ENCODE measurements around the gene TMEM19. TPM values are rescaled to one million over a fixed set of nuclear protein-coding genes. Genes with fewer than 3 reads are reported as not detected.

The TMEM19 gene
- total RNA-seq, 1 donor from 2014 or later, result 39.7 TPM

DNA sequence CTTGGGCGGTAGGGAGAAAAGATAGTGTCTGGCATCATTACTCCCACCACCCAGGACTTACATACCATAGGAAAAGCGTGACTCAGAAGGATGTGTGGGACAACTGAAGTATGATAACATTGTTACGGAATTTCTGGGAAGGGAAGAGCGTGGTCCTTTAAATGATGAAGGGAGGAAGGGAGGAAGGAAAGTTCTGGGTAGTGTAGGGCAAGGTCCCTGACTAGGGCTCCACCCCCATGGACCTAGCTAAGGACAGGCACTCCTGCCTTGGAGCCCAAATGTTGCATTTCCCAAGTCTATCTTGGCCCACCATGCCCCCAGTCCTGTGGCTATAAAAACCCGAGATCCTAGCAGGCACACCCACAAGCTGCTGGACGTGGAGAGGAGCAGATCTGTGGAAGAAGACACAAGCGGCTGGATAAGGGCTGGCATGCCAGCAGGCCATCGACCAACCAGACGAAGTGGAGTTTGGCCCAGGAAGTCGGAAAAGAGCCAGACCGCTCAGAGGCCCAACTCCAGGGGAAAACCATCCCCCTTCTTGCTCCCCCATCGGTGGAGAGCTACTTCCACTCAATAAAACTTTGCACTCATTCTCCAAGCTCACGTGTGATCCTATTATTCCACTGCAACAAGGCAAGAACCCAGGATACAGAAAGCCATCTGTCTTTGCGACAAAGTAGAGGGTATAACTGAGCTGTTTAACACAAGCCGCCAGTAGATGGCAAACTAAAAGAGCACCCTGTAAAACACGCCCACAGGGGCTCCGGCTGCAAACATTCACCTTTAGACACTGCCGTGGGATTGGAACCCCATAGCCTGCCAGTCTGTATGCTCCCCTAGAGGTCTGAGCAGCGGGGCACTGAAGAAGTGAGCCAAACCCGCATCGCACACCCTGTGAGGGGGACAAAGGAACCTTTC is 45.8 kb downstream of the TMEM19 start:
- no peaks in the 10 kb centered on the region for H3K27me3 ChIP-seq
- ATAC-seq, result no peak
- intact Hi-C loops (cut with DNase I), result no loop called here
- no peaks in the 10 kb centered on the region for H3K9me3 ChIP-seq
- TF ChIP-seq, protein P1, sequence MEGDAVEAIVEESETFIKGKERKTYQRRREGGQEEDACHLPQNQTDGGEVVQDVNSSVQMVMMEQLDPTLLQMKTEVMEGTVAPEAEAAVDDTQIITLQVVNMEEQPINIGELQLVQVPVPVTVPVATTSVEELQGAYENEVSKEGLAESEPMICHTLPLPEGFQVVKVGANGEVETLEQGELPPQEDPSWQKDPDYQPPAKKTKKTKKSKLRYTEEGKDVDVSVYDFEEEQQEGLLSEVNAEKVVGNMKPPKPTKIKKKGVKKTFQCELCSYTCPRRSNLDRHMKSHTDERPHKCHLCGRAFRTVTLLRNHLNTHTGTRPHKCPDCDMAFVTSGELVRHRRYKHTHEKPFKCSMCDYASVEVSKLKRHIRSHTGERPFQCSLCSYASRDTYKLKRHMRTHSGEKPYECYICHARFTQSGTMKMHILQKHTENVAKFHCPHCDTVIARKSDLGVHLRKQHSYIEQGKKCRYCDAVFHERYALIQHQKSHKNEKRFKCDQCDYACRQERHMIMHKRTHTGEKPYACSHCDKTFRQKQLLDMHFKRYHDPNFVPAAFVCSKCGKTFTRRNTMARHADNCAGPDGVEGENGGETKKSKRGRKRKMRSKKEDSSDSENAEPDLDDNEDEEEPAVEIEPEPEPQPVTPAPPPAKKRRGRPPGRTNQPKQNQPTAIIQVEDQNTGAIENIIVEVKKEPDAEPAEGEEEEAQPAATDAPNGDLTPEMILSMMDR (IDR thresholded peaks at IDR 0.05), result no peak
- H3K4me3 ChIP-seq, result no peak overlapping the region
- H3K4me1 ChIP-seq, result no peaks in the 10 kb centered on the region
- no peak for DNase-seq
- H3K36me3 ChIP-seq, result no peaks in the 10 kb centered on the region
- no peak overlapping the region for H3K27ac ChIP-seq

DNA sequence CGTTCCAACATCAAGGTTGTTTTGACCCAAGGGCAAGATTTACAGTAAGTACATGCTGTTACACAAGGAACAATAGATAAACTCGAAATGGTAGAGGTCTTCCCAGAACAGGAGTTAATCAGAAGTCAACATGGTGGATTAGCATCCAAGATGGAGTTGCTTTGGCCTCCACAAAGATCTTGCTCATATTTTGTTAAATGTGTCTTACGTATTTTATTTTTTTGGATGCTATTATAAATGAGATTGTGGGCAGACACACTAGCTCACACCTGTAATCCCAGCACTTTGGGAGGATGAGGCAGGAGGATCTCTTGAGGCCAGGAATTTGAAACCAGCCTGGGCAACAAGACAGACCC is 46.5 kb downstream of the TMEM19 start:
- Histone ChIP-seq H3K4me3 (no peak overlapping the region), H3K27ac (no peak overlapping the region), H3K4me1 (no peaks in the 10 kb centered on the region), H3K9me3 (no peaks in the 10 kb centered on the region), H3K27me3 (no peaks in the 10 kb centered on the region), H3K36me3 (no peaks in the 10 kb centered on the region)
- DNase-seq (no peak), ATAC-seq (no peak)
- intact Hi-C loops (cut with DNase I), result no loop called here
- TF ChIP-seq, protein P1 (IDR thresholded peaks at IDR 0.05), result no peak

DNA sequence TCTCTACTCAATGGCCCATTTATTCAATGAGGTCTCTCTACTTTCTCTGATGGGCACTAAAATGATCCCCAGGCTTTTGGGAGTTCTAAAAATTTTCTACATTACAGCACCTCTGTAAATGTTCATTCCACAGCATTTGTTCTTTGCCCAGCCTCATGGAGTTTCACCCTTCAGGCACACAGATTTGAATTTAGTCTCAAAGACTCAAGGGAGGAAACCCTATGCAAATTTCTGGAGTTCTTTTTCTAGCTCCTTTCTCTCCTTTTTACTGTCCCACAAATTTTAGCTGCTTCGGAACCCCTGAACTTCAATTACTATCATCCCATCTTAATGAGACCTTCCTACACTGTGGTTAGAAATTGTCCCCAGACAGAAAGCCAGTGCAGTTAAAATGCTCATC is 51.3 kb downstream of the TMEM19 start:
- no peak for DNase-seq
- no peaks in the 10 kb centered on the region for H3K9me3 ChIP-seq
- intact Hi-C loops (cut with DNase I), result no loop called here
- TF ChIP-seq, protein P1 (IDR thresholded peaks at IDR 0.05), result no peak
- no peaks in the 10 kb centered on the region for H3K4me1 ChIP-seq
- ATAC-seq, result no peak
- no peaks in the 10 kb centered on the region for H3K27me3 ChIP-seq
- no peaks in the 10 kb centered on the region for H3K36me3 ChIP-seq
- no peak overlapping the region for H3K27ac ChIP-seq
- H3K4me3 ChIP-seq, result no peak overlapping the region

DNA sequence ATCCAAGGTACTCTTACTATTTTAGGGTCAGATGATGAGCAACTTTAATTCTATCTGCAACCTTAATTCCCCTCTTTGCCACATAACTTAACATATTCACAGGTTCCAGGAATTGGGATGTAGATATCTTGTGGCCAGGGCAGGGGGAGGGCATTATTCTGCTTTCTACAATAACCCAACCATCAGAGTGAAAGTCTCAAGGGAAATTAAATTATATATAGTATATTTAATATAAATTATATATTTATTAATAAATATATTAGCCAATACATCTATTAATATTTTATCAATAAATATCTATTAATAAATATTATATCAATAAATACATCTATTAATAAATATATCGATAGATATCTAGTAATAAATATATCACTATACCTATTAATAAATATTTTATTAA is 57.1 kb downstream of the TMEM19 start:
- no peak overlapping the region for H3K4me3 ChIP-seq
- H3K4me1 ChIP-seq, result no peaks in the 10 kb centered on the region
- DNase-seq (no peak), ATAC-seq (no peak)
- TF ChIP-seq, protein P1 (IDR thresholded peaks at IDR 0.05), result no peak
- intact Hi-C loops (cut with DNase I), result no loop called here
- no peak overlapping the region for H3K27ac ChIP-seq
- no peaks in the 10 kb centered on the region for H3K27me3 ChIP-seq
- H3K9me3 ChIP-seq, result no peaks in the 10 kb centered on the region
- H3K36me3 ChIP-seq, result no peaks in the 10 kb centered on the region

DNA sequence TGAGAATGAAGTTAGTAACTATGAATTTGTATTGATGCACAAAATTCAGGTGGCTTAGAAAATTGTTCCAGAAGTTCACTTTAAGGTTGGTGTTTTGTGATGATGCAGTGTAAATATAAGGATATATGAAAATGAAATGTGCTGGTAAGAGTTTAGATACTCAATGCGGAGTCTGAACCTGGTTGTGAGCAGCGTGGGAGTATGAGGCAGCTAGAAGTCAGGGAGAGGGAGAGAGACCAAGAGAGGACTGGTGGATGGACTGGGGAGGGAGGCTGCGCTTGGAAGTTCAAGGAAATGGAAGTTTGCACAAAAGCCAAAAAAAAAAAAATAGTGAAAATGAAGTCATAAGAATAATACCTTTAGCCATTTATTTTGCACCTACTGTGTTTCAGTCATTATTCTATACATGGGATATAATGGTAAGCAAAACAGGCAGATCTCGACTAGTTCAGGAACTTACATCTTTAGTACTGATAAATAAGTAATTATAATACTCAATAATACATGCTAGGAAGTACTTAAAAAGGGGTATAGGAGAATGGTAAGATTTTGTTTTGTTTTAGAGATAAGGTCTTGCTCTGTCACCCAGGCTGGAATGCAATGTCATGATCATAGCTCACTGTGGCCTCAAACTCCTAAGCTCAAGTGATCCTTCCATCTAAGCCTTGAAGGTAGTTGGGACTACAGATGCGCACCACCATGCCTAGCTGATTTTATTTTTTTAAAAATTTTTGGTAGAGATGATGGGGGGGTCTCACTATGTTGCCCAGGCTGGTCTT is 58.8 kb downstream of the TMEM19 start:
- TF ChIP-seq, protein P1 (IDR thresholded peaks at IDR 0.05), result no peak
- Histone ChIP-seq H3K9me3 (no peaks in the 10 kb centered on the region), H3K4me3 (no peak overlapping the region), H3K27me3 (no peaks in the 10 kb centered on the region), H3K4me1 (no peaks in the 10 kb centered on the region), H3K27ac (no peak overlapping the region), H3K36me3 (no peaks in the 10 kb centered on the region)
- intact Hi-C loops (cut with DNase I), result no loop called here
- DNase-seq (no peak), ATAC-seq (no peak)
